HepG2 (cell line): ENCODE results near the gene ABCG8. TPM values are rescaled to one million over a fixed set of nuclear protein-coding genes. Genes with fewer than 3 reads are reported as not detected.
A peak's percentile ranks its signal among the peaks of the same experiment; 100 is the strongest.

ENCODE experiments used
- DNMT3B ChIP-seq: conservative IDR thresholded peaks from 2 replicates; pipeline ENCODE4 v1.6.1; 2016; ENCODE audit warnings: missing biosample characterization, control low read depth
- HNF4A ChIP-seq: sonication (generic); formaldehyde crosslinking; IDR thresholded peaks from 2 replicates; pipeline ENCODE4 v1.4.0; 2020; ENCODE audit warnings: missing genetic modification reagents
- MXD4 ChIP-seq: IDR thresholded peaks from 2 replicates; pipeline ENCODE4 v1.6.1; 2016; ENCODE audit warnings: mild to moderate bottlenecking, missing biosample characterization, missing genetic modification reagents
- PPARG ChIP-seq: conservative IDR thresholded peaks from 2 replicates; pipeline ENCODE4 v1.6.1; 2016; ENCODE audit warnings: missing biosample characterization, missing genetic modification reagents
- SMAD1 ChIP-seq: sonication (generic); formaldehyde crosslinking; IDR thresholded peaks from 2 replicates; pipeline ENCODE4 v1.4.0; 2020; ENCODE audit warnings: missing genetic modification reagents, low read depth, mild to moderate bottlenecking, borderline replicate concordance
- XRCC5 ChIP-seq: fragments of 200-400 bp; formaldehyde crosslinking; optimal IDR thresholded peaks from 2 replicates; pipeline ENCODE3; 2017; ENCODE audit warnings: mild to moderate bottlenecking, low read length
- ZBTB7A ChIP-seq: sonication (generic); formaldehyde crosslinking; IDR thresholded peaks from 2 replicates; pipeline ENCODE4 v1.8.0; 2022; ENCODE audit warnings: mild to moderate bottlenecking, missing genetic modification reagents
- ZKSCAN5 ChIP-seq: sonication (generic); formaldehyde crosslinking; IDR thresholded peaks from 2 replicates; pipeline ENCODE4 v1.5.1; 2020; ENCODE audit warnings: mild to moderate bottlenecking, missing genetic modification reagents
- ZNF432 ChIP-seq: sonication (generic); formaldehyde crosslinking; IDR thresholded peaks from 2 replicates; pipeline ENCODE4 v1.5.0; 2020; ENCODE audit warnings: missing genetic modification reagents, mild to moderate bottlenecking, borderline replicate concordance
- polyA plus RNA-seq, 8 experiments: library from polyadenylated mRNA; depleted of rRNA in 3 of 8; stranded (reverse) in 7 of 8; unstranded in 1 of 8; fragments of >200 nt; fragmentation: Illumina TruSeq in 4 of 8; extraction: Trizol in 4 of 8; gene quantifications; 2 replicates each; pipeline versions ENCODE4 v1.2.1 to v1.2.3, GENCODE V29; 2011 to 2016; ENCODE audit warnings: low read depth in 4 of 8, missing spikeins in 1 of 8, mixed read lengths in 1 of 8; ENCODE audit not compliant: insufficient read depth in 1 of 8
- total RNA-seq, 5 experiments: library from RNA; depleted of rRNA; stranded (reverse); fragments of >200 nt; fragmentation: Illumina TruSeq; extraction: Trizol; gene quantifications; 2 replicates each; pipeline ENCODE4 v1.2.3, GENCODE V29; 2016; ENCODE audit warnings: low read depth in 1 of 5
- TF ChIP-seq, protein P1 (sequence below): sonication (generic); formaldehyde crosslinking; IDR thresholded peaks from 2 replicates; pipeline ENCODE4 v1.4.0; 2020; ENCODE audit warnings: missing genetic modification reagents, borderline replicate concordance
- TF ChIP-seq, protein P2 (sequence below): sonication (generic); formaldehyde crosslinking; IDR thresholded peaks from 2 replicates; pipeline ENCODE4 v1.5.0; 2020; ENCODE audit warnings: mild to moderate bottlenecking, missing genetic modification reagents
- TF ChIP-seq, protein P3 (sequence below): sonication (generic); formaldehyde crosslinking; IDR thresholded peaks from 2 replicates; pipeline ENCODE4 v1.8.1; 2023; ENCODE audit warnings: mild to moderate bottlenecking, missing genetic modification reagents, borderline replicate concordance
- TF ChIP-seq, protein P4 (sequence below): sonication (generic); formaldehyde crosslinking; IDR thresholded peaks from 2 replicates; pipeline ENCODE4 v1.4.0; 2020; ENCODE audit warnings: mild to moderate bottlenecking, missing genetic modification reagents

The ABCG8 gene
- total and polyA plus RNA-seq, 2 of the 13 experiments (the other 11 are each of a cell fraction or from before 2014, with no cell fraction given), result 8.1 to 8.8 TPM

DNA sequence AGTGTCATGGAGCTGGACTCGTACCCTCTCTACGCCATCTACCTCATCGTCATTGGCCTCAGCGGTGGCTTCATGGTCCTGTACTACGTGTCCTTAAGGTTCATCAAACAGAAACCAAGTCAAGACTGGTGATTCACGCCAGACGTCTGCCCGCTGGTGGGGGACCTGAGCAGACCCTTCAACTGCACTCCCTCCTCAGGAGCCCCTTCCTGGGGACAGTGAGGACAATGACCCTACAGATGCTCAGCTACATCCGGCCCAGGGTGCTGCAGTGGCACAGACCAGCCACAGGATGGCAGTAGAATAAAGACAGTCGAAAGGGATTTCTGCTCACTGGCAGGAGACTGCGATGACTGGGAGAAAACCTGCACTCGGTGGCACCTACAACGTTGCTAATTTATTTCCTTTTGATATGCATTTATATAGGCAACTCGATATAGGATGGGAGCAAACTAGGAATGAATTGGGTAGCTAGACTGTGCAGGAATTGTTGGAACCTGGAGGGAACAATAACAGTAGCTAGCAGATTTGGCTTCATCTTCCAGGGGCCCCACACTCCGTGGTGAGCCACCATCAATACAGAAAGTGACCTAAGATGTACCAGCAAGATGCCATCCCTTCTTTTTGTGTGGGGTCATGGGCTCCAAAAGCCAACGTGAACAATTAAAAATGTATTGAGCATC is 39.2 kb downstream of the ABCG8 start (continued):
- TF ChIP-seq MXD4 (CRISPR knock-in tag), result no peak; the same call in 1 of the 2 replicates
- TF ChIP-seq ZBTB7A, result no peak
- no peak for TF ChIP-seq HNF4A (CRISPR knock-in tag)
- TF ChIP-seq, protein P1, sequence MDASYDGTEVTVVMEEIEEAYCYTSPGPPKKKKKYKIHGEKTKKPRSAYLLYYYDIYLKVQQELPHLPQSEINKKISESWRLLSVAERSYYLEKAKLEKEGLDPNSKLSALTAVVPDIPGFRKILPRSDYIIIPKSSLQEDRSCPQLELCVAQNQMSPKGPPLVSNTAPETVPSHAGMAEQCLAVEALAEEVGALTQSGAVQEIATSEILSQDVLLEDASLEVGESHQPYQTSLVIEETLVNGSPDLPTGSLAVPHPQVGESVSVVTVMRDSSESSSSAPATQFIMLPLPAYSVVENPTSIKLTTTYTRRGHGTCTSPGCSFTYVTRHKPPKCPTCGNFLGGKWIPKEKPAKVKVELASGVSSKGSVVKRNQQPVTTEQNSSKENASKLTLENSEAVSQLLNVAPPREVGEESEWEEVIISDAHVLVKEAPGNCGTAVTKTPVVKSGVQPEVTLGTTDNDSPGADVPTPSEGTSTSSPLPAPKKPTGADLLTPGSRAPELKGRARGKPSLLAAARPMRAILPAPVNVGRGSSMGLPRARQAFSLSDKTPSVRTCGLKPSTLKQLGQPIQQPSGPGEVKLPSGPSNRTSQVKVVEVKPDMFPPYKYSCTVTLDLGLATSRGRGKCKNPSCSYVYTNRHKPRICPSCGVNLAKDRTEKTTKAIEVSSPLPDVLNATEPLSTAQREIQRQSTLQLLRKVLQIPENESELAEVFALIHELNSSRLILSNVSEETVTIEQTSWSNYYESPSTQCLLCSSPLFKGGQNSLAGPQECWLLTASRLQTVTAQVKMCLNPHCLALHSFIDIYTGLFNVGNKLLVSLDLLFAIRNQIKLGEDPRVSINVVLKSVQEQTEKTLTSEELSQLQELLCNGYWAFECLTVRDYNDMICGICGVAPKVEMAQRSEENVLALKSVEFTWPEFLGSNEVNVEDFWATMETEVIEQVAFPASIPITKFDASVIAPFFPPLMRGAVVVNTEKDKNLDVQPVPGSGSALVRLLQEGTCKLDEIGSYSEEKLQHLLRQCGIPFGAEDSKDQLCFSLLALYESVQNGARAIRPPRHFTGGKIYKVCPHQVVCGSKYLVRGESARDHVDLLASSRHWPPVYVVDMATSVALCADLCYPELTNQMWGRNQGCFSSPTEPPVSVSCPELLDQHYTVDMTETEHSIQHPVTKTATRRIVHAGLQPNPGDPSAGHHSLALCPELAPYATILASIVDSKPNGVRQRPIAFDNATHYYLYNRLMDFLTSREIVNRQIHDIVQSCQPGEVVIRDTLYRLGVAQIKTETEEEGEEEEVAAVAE (CRISPR knock-in tag), result peak; percentile 35; the same call in 1 of the 2 replicates
- TF ChIP-seq ZNF432 (CRISPR knock-in tag), result no peak
- TF ChIP-seq SMAD1 (CRISPR knock-in tag), result no peak; the same call in 1 of the 2 replicates
- TF ChIP-seq, protein P2, sequence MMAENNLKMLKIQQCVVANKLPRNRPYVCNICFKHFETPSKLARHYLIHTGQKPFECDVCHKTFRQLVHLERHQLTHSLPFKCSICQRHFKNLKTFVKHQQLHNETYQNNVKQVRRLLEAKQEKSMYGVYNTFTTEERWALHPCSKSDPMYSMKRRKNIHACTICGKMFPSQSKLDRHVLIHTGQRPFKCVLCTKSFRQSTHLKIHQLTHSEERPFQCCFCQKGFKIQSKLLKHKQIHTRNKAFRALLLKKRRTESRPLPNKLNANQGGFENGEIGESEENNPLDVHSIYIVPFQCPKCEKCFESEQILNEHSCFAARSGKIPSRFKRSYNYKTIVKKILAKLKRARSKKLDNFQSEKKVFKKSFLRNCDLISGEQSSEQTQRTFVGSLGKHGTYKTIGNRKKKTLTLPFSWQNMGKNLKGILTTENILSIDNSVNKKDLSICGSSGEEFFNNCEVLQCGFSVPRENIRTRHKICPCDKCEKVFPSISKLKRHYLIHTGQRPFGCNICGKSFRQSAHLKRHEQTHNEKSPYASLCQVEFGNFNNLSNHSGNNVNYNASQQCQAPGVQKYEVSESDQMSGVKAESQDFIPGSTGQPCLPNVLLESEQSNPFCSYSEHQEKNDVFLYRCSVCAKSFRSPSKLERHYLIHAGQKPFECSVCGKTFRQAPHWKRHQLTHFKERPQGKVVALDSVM (CRISPR knock-in tag), result no peak
- TF ChIP-seq ZKSCAN5, result no peak
- peak; percentile 88 for TF ChIP-seq XRCC5
- TF ChIP-seq PPARG (CRISPR knock-in tag), result no peak
- TF ChIP-seq, protein P3, sequence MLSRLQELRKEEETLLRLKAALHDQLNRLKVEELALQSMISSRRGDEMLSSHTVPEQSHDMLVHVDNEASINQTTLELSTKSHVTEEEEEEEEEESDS, result no peak
- TF ChIP-seq, protein P4, sequence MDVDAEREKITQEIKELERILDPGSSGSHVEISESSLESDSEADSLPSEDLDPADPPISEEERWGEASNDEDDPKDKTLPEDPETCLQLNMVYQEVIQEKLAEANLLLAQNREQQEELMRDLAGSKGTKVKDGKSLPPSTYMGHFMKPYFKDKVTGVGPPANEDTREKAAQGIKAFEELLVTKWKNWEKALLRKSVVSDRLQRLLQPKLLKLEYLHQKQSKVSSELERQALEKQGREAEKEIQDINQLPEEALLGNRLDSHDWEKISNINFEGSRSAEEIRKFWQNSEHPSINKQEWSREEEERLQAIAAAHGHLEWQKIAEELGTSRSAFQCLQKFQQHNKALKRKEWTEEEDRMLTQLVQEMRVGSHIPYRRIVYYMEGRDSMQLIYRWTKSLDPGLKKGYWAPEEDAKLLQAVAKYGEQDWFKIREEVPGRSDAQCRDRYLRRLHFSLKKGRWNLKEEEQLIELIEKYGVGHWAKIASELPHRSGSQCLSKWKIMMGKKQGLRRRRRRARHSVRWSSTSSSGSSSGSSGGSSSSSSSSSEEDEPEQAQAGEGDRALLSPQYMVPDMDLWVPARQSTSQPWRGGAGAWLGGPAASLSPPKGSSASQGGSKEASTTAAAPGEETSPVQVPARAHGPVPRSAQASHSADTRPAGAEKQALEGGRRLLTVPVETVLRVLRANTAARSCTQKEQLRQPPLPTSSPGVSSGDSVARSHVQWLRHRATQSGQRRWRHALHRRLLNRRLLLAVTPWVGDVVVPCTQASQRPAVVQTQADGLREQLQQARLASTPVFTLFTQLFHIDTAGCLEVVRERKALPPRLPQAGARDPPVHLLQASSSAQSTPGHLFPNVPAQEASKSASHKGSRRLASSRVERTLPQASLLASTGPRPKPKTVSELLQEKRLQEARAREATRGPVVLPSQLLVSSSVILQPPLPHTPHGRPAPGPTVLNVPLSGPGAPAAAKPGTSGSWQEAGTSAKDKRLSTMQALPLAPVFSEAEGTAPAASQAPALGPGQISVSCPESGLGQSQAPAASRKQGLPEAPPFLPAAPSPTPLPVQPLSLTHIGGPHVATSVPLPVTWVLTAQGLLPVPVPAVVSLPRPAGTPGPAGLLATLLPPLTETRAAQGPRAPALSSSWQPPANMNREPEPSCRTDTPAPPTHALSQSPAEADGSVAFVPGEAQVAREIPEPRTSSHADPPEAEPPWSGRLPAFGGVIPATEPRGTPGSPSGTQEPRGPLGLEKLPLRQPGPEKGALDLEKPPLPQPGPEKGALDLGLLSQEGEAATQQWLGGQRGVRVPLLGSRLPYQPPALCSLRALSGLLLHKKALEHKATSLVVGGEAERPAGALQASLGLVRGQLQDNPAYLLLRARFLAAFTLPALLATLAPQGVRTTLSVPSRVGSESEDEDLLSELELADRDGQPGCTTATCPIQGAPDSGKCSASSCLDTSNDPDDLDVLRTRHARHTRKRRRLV (CRISPR knock-in tag), result no peak
- TF ChIP-seq DNMT3B, result no peak; the same call in 1 of the 2 replicates
